ENCODE results near the gene OMD.
A peak's percentile ranks its signal among the peaks of the same experiment; 100 is the strongest.
"Not testable (repeated sequence)": the region's sequence is repeated elsewhere in the genome, so short reads cannot be mapped to it uniquely, and the experiment has no call there.

OMD gene

DNA sequence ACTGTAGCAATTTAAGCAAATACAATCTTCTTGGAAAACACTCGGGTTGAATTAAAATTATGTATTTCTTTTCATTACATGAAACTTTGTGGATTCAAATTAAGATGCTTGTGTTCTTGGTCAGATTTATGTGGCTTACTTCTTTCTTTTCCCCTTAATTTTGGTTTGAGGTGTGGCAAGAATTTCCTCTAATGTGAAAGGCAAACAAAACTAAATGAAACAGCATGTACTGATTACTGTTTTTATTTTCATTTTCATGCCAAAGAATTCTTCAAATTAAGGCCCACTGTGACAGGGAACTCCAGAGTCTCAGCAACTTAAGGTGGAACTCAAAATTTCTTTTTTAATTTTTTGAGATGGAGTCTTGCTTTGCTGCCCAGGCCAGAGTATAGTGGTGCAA is at the start of gene OMD:
OMD (minus strand) TSS at position 132 of the 400 bp plus-strand sequence. CDS start 6,913 bp downstream, outside the sequence.
- no peak for DNase-seq
- no peak for ATAC-seq

GRCh38 chr9:92468206-92468605 is 43.9 kb upstream of the OMD start:
- ATAC-seq (no peak), DNase-seq (no peak)

- no peak for DNase-seq
- no peak for ATAC-seq
These were observed 43.2 kb upstream of the OMD start for GRCh38 chr9:92467511-92467910.

- ATAC-seq (no peak), DNase-seq (no peak)
These were observed 42.8 kb upstream of the OMD start for GRCh38 chr9:92467041-92467440.

GRCh38 chr9:92463984-92464383 is 39.7 kb upstream of the OMD start:
- no peak for ATAC-seq

GRCh38 chr9:92463387-92463786 is 39.1 kb upstream of the OMD start:
- ATAC-seq (no peak), DNase-seq (no peak)

More at GRCh38 chr9:92463984-92464383, 39.7 kb upstream of the OMD start:
- no peak for DNase-seq

GRCh38 chr9:92457576-92457975 is 33.3 kb upstream of the OMD start:
- ATAC-seq: no peak
- no peak for DNase-seq

- DNase-seq: no peak
- ATAC-seq: no peak
These were observed 30.9 kb upstream of the OMD start for GRCh38 chr9:92455217-92455616.

- DNase-seq: no peak
- no peak for ATAC-seq
These were observed 22.3 kb upstream of the OMD start for GRCh38 chr9:92446536-92446935.

DNA sequence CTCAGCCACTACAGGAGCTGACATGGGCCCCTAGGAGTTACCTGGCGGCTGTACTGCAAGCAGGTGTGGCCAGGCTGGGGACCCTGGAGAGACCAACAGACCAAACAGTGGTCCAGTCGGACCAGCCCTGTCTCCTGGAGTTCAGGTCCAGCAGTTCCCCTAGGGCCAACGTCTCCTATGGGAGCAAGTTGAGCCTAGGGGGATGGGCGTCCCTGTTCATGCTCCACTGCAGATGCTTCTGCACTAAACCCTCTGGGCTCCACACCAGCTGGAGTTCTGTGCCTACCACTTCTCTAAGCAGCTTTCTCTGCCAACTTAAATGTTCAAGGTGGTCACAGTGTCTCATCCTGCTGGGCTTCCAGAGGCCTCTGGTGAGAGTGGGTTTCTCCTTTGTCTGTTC is 20.6 kb upstream of the OMD start:
- DNase-seq: no peak
- no peak for ATAC-seq

DNA sequence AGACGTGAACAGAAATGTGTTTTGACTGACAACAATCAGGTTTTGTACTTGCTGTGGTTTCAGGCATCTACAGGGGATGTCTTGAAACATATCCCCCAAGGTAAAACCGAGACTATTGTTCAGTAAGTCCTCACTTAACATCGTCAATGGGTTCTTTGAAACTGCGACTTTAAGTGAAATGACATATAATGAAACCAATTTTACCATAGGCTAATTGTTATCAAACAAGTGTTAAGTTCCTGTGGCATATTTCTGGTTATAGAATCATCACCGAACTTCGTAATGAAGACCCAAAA is 16.4 kb upstream of the OMD start:
- ATAC-seq: peak; percentile 43
- DNase-seq: no peak

DNA sequence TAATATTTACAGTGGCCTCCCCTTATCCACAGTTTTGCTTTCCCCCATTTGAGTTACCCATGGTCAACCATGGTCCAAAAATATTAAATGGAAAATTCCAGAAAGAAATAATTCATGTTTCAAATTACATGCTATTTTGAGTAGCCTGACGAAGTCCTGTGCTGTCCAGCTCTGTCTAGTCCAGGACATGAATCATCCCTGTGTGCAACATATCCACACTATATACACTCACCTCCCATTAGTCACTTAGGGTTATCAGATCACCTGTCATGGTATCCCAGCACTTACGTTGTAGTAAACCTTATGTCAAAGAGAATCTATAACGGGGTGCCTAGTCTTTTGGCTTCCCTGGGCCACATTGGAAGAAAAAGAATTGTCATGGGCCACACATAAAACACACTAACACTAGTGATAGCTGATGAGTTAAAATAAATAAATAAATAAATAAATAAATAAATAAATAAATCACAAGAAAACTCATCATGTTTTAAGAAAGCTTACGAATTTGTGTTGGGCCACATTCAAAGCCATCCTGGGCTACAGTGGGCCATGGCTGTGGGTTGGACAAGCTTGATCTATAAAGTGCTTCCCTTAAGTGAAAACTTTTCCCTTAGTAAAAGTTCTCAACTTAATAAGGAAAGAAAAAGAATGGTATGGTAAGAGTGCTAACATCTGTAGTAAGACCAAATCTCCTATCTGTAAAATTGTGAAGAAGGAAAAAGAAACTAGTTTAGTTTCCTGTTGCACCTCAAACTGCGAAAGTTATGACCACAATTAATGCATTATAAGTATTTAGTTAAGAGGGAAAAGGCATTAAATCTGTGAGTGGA is 15.9 kb upstream of the OMD start:
- DNase-seq (no peak), ATAC-seq (no peak)

DNA sequence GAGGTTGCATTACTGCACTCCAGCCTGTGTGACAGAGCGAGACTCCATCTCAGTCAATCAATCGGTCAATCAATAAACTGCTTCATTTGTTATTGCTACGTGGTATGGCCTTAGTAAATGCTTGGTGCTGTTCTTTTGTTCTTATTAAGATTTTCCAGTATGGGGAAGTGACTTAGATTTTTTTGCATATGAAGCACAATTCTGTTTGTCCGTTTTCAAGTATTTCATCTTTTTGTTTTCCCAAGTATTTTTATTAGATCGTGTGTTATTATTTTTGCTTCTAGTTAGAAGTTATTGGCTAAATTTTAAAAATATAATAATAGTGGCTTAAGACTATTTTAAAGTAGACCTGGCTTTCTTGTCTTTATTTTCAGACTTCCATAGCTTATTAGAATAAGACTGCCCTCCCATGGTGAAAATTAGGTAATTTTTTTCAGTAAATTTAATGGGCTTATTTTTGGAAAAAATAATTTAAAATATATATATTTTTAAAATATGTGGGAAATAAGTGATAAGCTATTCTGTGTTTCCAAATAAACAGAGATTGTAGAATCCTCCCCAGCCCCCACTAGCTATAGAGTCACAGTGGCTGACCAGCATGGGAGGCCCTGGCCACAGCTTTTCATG is 14.7 kb upstream of the OMD start:
- ATAC-seq (no peak), DNase-seq (no peak)

- no peak for ATAC-seq
- DNase-seq: no peak
These were observed 11.0 kb upstream of the OMD start for GRCh38 chr9:92435263-92435662.

- ATAC-seq (no peak), DNase-seq (no peak)
These were observed 8.8 kb upstream of the OMD start for GRCh38 chr9:92432972-92433548.

GRCh38 chr9:92432350-92432749 is 8.1 kb upstream of the OMD start:
- no peak for ATAC-seq
- DNase-seq: no peak

DNA sequence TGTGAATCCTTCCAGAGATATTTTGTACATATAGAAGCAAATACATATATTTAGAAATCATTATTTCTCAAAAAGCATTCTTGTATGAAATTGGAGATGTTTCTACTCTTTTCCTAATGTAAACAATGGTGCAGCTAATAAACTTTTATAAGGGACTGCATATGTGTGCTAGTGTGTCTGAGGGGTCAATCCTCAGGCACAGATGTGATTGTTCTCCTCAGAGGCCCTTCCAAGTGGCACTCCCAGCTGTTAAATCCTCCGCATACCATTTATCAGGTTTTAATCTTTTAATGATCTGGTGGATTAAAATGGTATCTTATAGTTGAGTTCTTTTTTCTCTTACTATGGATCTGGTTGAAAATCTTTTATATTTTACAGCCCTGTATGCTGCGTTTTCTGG is 5.6 kb upstream of the OMD start:
- ATAC-seq (no peak), DNase-seq (no peak)

GRCh38 chr9:92426501-92427145 is 2.4 kb upstream of the OMD start:
- DNase-seq (no peak), ATAC-seq (no peak)

DNA sequence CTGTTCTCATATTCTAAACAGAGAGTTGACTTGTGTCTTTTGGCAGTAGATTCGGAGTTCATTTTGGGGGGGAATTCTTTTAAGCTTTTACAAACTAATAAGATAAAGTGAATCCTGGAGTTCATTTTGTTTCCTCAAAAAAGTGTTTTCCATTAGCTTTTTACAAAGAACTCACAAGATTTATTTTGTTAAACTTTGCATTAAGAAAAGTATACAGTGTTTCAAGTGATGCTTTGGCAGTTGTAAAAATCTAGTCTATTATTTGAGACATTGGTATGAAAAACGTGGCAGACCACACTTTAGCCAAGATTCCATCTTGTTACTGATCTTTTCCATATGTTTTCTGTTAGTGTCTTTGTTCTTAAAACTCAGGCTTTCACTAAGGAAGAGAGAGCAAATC is 1.2 kb upstream of the OMD start:
- ATAC-seq (no peak), DNase-seq (no peak)

GRCh38 chr9:92423612-92424011 is 659 bp downstream of the OMD start:
- DNase-seq (no peak), ATAC-seq (no peak)

- DNase-seq (no peak), ATAC-seq (no peak)
These were observed 1.5 kb downstream of the OMD start for GRCh38 chr9:92422611-92423338.

GRCh38 chr9:92414566-92414965 is 9.7 kb downstream of the OMD start:
- ATAC-seq: no peak
- DNase-seq: no peak

DNA sequence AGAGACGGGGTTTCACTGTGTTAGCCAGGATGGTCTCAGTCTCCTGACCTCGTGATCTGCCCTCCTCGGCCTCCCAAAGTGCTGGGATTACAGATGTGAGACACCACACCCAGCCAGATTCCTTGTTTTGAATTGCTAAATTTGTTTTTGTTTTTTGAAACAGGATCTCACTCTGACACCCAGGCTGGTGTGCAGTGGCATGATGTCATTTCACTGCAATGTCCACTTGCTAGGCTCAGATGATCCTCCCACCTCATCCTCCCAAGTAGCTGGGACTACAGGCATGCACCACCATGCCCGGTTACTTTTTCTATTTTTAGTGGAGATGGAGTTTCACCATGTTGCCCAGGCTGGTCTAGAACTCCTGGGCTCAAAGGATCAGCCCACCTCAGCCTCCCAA is 13.1 kb downstream of the OMD start:
- DNase-seq, ATAC-seq: not testable (repeated sequence)

Measured in stimulated activated naive CD8-positive, alpha-beta T cell treated with anti-CD3 and anti-CD28 coated beads, Interleukin-15, Interleukin-2, amounts not matched to agents 100 U/mL and 50 U/mL, for 24 hours (primary cell).